Upper lobe of left lung (tissue), 6 donors: Measurements from ENCODE around the gene MAPK7. TPM values are rescaled to one million over a fixed set of nuclear protein-coding genes. Genes with fewer than 3 reads are reported as not detected.

Experiments
- ATAC-seq, 2 donors: fragments of 200-7000 bp; cut with Tn5 transposase; one replicate each; pipeline ENCODE4 v1.9.1; 2022; ENCODE audit warnings: mild to moderate bottlenecking in 2 of 2, moderate library complexity in 2 of 2; ENCODE audit not compliant: low FRiP score in 2 of 2
- DNase-seq, 2 donors: peaks; one replicate each; pipeline ENCODE4 v3.0.0-alpha.2; 2019 to 2020
- H3K27ac ChIP-seq, 4 donors: fragments of 200-600 bp; sonication (generic); one replicate each; pipeline ENCODE4 v1.5.1; 2016 to 2019
- H3K27me3 ChIP-seq, 4 donors: fragments of 200-600 bp; sonication (generic); one replicate each; pipeline ENCODE4 v1.5.1; 2017 to 2019
- H3K36me3 ChIP-seq, 4 donors: fragments of 200-600 bp; sonication (generic); one replicate each; pipeline ENCODE4 v1.5.1; 2016 to 2019
- H3K4me1 ChIP-seq, 4 donors: fragments of 200-600 bp; sonication (generic); one replicate each; pipeline ENCODE4 v1.5.1; 2018 to 2019
- H3K4me3 ChIP-seq, 4 donors: fragments of 200-600 bp; sonication (generic); one replicate each; pipeline ENCODE4 v1.5.1; 2017 to 2019; ENCODE audit warnings: mild to moderate bottlenecking in 2 of 4, moderate library complexity in 1 of 4
- H3K9me3 ChIP-seq, 4 donors: fragments of 200-600 bp; sonication (generic); one replicate each; pipeline ENCODE4 v1.5.1; 2018 to 2019
- EP300 ChIP-seq, 4 donors: sonication (generic); formaldehyde crosslinking; IDR thresholded peaks; one replicate each; pipeline ENCODE4 v1.5.1; 2017; ENCODE audit warnings: antibody characterized with exemption in 4 of 4, control low read depth in 2 of 4
- POLR2A ChIP-seq, 4 donors: fragments of 450-650 bp; IDR thresholded peaks; one replicate each; pipeline ENCODE4 v1.5.1; 2016 to 2017; ENCODE audit warnings: antibody characterized with exemption in 4 of 4, mild to moderate bottlenecking in 2 of 4
- POLR2AphosphoS5 ChIP-seq, 2 donors: sonication (generic); formaldehyde crosslinking; IDR thresholded peaks; one replicate each; pipeline ENCODE4 v1.5.1; 2017; ENCODE audit warnings: antibody characterized with exemption in 2 of 2
- WGBS, 2 donors: methylation state at CpG; one replicate each; pipeline ENCODE4 v1.1.5; 2017 to 2018; 5-methylcytosine and 5-hydroxymethylcytosine counted together
- total RNA-seq, 6 donors: library from RNA; depleted of rRNA in 4 of 6; stranded (reverse); fragments of >200 nt in 4 of 6; gene quantifications; one replicate each; pipeline versions ENCODE4 v1.1.0 to v1.2.1, GENCODE V29; 2016 to 2021
- TF ChIP-seq, protein P1 (sequence below), 6 experiments: fragments of 450-650 bp in 4 of 6; fragments of 200-600 bp in 2 of 6; sonication (generic) in 2 of 6; IDR thresholded peaks; one replicate each; pipeline ENCODE4 v1.5.1; 2016 to 2019; ENCODE audit warnings: antibody characterized with exemption in 6 of 6
- donor health status: DM: no; HTN: no; CAD: no; lungs with moderate emphysema.
- donor health status: DM: no; HTN: yes; CAD: no; lungs with severe emphysema.

The MAPK7 gene
- total RNA-seq, 6 donors from 2014 or later: 20.1 to 77.2 (median 37.6) TPM

DNA sequence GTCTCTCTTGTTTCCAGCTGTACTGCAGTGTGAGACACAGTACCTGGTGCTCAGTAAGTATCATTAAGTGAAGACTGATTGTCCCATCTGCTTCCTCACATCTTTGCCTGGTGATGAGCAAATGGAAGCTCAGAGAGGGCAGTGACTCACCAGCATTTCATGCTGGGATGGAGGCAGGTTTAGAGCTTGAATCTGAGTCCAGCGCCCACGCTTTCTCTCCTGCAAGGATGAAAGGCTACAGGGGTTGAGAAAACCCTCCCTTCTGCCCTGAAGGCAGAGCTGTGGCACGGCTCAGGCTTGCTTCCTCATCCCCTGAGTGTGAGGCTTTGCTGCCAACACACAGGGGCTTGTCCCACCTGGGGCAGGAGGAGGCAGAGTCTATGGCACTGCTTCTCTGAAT is 31.2 kb downstream of the MAPK7 start:
- Histone ChIP-seq H3K36me3 (no peaks in the 10 kb centered on the region), H3K27me3 (no peaks in the 10 kb centered on the region), H3K9me3 (no peaks in the 10 kb centered on the region), H3K4me3 (no peak overlapping the region), H3K27ac (no peak overlapping the region), H3K4me1 (peaks cover 0 to 7% (median 1%) of the 10 kb centered on the region in 4 donors)
- ATAC-seq (no peak), DNase-seq (no peak)
- WGBS, 2 donors: 85 to 93% methylated on average over 3 of the region's 3 CpGs
- TF ChIP-seq POLR2A (IDR thresholded peaks at IDR 0.05) (no peak), EP300 (IDR thresholded peaks at IDR 0.05) (no peak), POLR2AphosphoS5 (IDR thresholded peaks at IDR 0.05) (no peak)
- TF ChIP-seq, protein P1, sequence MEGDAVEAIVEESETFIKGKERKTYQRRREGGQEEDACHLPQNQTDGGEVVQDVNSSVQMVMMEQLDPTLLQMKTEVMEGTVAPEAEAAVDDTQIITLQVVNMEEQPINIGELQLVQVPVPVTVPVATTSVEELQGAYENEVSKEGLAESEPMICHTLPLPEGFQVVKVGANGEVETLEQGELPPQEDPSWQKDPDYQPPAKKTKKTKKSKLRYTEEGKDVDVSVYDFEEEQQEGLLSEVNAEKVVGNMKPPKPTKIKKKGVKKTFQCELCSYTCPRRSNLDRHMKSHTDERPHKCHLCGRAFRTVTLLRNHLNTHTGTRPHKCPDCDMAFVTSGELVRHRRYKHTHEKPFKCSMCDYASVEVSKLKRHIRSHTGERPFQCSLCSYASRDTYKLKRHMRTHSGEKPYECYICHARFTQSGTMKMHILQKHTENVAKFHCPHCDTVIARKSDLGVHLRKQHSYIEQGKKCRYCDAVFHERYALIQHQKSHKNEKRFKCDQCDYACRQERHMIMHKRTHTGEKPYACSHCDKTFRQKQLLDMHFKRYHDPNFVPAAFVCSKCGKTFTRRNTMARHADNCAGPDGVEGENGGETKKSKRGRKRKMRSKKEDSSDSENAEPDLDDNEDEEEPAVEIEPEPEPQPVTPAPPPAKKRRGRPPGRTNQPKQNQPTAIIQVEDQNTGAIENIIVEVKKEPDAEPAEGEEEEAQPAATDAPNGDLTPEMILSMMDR (IDR thresholded peaks at IDR 0.05): no peak

DNA sequence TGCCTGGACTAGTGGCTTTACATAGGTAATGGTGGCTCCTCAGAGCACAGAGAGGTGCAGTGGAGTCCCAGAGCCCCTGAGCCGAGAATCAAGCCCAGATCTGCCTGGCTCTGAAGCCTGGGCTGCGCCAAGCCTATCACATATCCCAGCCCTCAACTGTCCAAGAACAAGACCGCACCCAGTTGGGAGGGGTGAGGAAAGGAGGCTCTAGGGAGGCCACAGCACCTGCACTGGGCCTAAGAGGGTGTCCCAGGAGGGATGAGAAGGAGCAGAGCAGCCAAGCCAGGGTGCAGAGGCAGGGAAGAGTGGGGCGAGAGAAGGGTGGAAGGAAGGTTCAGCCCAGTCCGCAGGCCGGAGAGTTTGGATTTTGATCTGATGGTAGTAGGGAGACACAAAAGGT is 31.8 kb downstream of the MAPK7 start:
- WGBS, 2 donors: 80 to 93% methylated on average over 4 to 6 of the region's 6 CpGs
- no peak for DNase-seq

DNA sequence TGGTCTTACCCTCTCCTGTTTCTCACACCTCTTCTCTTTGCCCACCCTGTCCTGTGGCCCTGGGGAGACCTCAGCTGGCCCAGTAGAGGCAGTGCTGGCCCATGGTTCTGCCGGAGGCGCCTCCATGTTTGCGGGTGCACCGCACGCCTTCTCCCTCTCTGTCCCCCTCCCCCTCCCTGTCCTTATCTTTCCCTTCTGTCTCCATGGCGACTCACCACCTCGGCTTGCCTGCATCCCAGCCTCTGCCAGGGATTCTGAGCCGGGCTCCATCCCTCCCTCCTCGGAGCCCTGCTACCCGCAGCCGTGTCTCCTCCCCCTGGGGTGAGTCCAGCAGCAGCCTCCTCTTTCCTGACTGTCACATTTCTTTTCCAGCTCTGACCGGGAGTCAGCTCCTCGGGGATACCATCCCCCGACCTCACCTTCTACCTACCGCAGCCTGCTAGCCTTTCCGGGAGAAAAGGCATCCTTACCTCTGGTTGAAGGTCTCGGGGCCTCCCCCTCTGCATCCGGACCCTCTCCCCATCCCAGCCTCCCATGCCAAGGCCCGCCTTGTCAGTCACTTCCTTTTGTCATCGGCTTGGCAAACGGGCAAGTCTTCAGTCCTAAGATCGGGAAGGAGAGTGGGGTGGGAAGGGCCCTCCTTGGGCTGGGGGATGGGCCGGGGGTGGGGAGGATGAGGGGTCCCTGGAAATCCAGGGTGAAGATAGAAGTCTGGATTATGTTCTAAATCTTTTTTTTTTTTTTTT is 32.8 kb downstream of the MAPK7 start, which contains the start of gene RNF112:
Gene RNF112 (plus strand): TSS at position 358 of the 746 bp plus-strand sequence. CDS start 177 bp downstream, at position 535.
- peaks cover 0 to 7% (median 1%) of the 10 kb centered on the region in 4 donors for H3K4me1 ChIP-seq
- DNase-seq (peak in 1 of 2 donors; percentile 58), ATAC-seq (peak in 1 of 2 donors; percentile 23)
- no peaks in the 10 kb centered on the region for H3K9me3 ChIP-seq
- 27 to 36% methylated on average over 22 to 23 of the region's 23 CpGs for WGBS, 2 donors
- no peaks in the 10 kb centered on the region for H3K27me3 ChIP-seq
- TF ChIP-seq, protein P1 (IDR thresholded peaks at IDR 0.05): peak in 1 of 6 experiments; percentile 9
- TF ChIP-seq EP300 (IDR thresholded peaks at IDR 0.05): no peak
- H3K36me3 ChIP-seq: no peaks in the 10 kb centered on the region
- H3K4me3 ChIP-seq: peak within 1 kb of the TSS in 3 of 4 donors; percentile 26 to 39 (median 33)
- H3K27ac ChIP-seq: no peak within 1 kb of the TSS

More for the DNA sequence above, 31.8 kb downstream of the MAPK7 start:
- Histone ChIP-seq H3K27ac (no peak overlapping the region), H3K9me3 (no peaks in the 10 kb centered on the region), H3K36me3 (no peaks in the 10 kb centered on the region), H3K4me1 (peaks cover 0 to 7% (median 1%) of the 10 kb centered on the region in 4 donors), H3K27me3 (no peaks in the 10 kb centered on the region), H3K4me3 (no peak overlapping the region)
- no peak for TF ChIP-seq POLR2A (IDR thresholded peaks at IDR 0.05)
- ATAC-seq: no peak

DNA sequence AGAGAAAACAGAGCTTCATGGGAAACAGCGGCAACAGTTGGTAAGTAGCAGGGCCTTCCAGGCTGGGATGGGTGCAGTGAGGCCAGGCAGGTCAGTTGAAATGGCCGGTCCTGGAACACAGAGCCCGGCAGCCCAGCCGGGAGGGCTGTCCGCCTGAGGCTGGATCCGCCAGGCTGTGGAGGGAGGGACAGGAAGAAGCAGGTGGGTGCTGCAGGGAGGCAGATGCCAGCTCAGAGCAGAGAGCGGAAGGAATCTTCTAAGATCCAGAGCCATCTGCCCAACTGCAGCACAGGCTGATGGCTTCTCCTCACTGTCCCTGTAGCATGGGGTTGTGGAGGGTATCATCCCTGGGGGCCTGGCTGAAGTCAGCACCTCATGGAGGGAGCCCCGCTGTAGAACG is 33.3 kb downstream of the MAPK7 start:
- Histone ChIP-seq H3K27ac (no peak overlapping the region), H3K4me3 (peak overlapping the region in 3 of 4 donors; percentile 26 to 39 (median 33)), H3K4me1 (peaks cover 0 to 7% (median 1%) of the 10 kb centered on the region in 4 donors), H3K27me3 (no peaks in the 10 kb centered on the region), H3K36me3 (no peaks in the 10 kb centered on the region), H3K9me3 (no peaks in the 10 kb centered on the region)
- ATAC-seq (no peak), DNase-seq (peak in 1 of 2 donors; percentile 55)
- 70 to 78% methylated on average over 9 of the region's 9 CpGs for WGBS, 2 donors
- TF ChIP-seq EP300 (IDR thresholded peaks at IDR 0.05) (no peak), POLR2AphosphoS5 (IDR thresholded peaks at IDR 0.05) (no peak), POLR2A (IDR thresholded peaks at IDR 0.05) (no peak)
- TF ChIP-seq, protein P1 (IDR thresholded peaks at IDR 0.05): no peak

DNA sequence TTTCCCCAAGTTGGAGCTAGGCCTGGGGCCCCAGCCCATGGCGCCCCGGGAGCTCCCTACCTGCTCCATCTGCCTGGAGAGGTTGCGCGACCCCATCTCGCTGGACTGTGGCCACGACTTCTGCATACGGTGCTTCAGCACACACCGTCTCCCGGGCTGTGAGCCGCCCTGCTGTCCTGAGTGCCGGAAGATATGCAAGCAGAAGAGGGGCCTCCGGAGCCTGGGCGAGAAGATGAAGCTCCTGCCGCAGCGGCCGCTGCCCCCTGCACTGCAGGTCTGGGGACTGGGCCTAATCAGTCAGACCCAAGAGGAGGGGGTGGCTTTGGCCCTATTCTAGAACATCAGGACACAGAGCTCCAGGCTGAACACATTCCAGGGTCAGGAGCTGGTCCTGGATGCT is 34.2 kb downstream of the MAPK7 start:
- DNase-seq (peak in 1 of 2 donors; percentile 63), ATAC-seq (no peak)
- Histone ChIP-seq H3K9me3 (no peaks in the 10 kb centered on the region), H3K4me3 (no peak overlapping the region), H3K27ac (no peak overlapping the region), H3K36me3 (no peaks in the 10 kb centered on the region), H3K27me3 (no peaks in the 10 kb centered on the region), H3K4me1 (peaks cover 0 to 7% (median 1%) of the 10 kb centered on the region in 4 donors)
- 78 to 88% methylated on average over 9 to 15 of the region's 16 CpGs for WGBS, 2 donors
- TF ChIP-seq, protein P1 (IDR thresholded peaks at IDR 0.05): no peak
- TF ChIP-seq POLR2AphosphoS5 (IDR thresholded peaks at IDR 0.05) (no peak), EP300 (IDR thresholded peaks at IDR 0.05) (no peak), POLR2A (IDR thresholded peaks at IDR 0.05) (no peak)
